ENCODE data around the gene MARVELD2. TPM values are rescaled to one million over a fixed set of nuclear protein-coding genes. Genes with fewer than 3 reads are reported as not detected.
A peak's percentile ranks its signal among the peaks of the same experiment; 100 is the strongest.
"Not testable (repeated sequence)": the region's sequence is repeated elsewhere in the genome, so short reads cannot be mapped to it uniquely, and the experiment has no call there.

Gene MARVELD2, protein sequence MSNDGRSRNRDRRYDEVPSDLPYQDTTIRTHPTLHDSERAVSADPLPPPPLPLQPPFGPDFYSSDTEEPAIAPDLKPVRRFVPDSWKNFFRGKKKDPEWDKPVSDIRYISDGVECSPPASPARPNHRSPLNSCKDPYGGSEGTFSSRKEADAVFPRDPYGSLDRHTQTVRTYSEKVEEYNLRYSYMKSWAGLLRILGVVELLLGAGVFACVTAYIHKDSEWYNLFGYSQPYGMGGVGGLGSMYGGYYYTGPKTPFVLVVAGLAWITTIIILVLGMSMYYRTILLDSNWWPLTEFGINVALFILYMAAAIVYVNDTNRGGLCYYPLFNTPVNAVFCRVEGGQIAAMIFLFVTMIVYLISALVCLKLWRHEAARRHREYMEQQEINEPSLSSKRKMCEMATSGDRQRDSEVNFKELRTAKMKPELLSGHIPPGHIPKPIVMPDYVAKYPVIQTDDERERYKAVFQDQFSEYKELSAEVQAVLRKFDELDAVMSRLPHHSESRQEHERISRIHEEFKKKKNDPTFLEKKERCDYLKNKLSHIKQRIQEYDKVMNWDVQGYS
- total RNA-seq (0.31 TPM), polyA plus RNA-seq (ENCODE audit: insufficient read depth in 1 of 8, insufficient read length in 8 of 8, low replicate concordance in 1 of 8) (1 to 10 TPM in 2 of 8 donors, under 1 TPM in 6; 0.14 to 3.2 (median 0.36) TPM)
- long read RNA-seq, donor 1, result 0 reads
- long read RNA-seq, donor 2, result 0 reads
- long read RNA-seq, donor 3, result 0 reads
- long read RNA-seq, donor 4, result 0 reads
- long read RNA-seq, donor 5, result 0 reads
- long read RNA-seq, donor 6, result 0 reads
- long read RNA-seq, donor 7, result 0 reads
- long read RNA-seq, donor 8, result 0 reads
- long read RNA-seq, donor 9, result 0 reads
- long read RNA-seq, donor 10, result 0 reads
- long read RNA-seq, donor 11, result 0 reads

- Histone ChIP-seq H3K36me3 (ENCODE audit: control insufficient read depth, insufficient read depth, low read length) (peaks cover 20% of the 10 kb centered on the region), H3K4me3 (ENCODE audit: low read length) (peak within 1 kb of the TSS; percentile 27), H3K4me1 (ENCODE audit: control insufficient read depth, insufficient read depth, low read length) (no peaks in the 10 kb centered on the region), H3K27ac (ENCODE audit: low read length) (no peak within 1 kb of the TSS), H3K9me3 (replicated peaks; ENCODE audit: control insufficient read depth, low read depth, low read length) (no peaks in the 10 kb centered on the region), H3K27me3 (ENCODE audit: control insufficient read depth, insufficient read depth, low read length) (peaks cover 5% of the 10 kb centered on the region)
- 11% methylated on average over 78 of the region's 78 CpGs for WGBS (ENCODE audit: insufficient coverage)
- peak; percentile 21 for DNase-seq
Observed at GRCh38 chr5:69414885-69415583, at the start of gene MARVELD2. Gene MARVELD2 (plus strand): TSS chr5:69415116. CDS start chr5:69419386, 4,270 bp downstream.

- DNase-seq, result no peak
- Histone ChIP-seq H3K27ac (ENCODE audit: low read length) (no peak overlapping the region), H3K4me1 (ENCODE audit: control insufficient read depth, insufficient read depth, low read length) (peaks cover 7% of the 10 kb centered on the region), H3K27me3 (ENCODE audit: control insufficient read depth, insufficient read depth, low read length) (no peaks in the 10 kb centered on the region), H3K36me3 (ENCODE audit: control insufficient read depth, insufficient read depth, low read length) (peaks cover 28% of the 10 kb centered on the region), H3K9me3 (replicated peaks; ENCODE audit: control insufficient read depth, low read depth, low read length) (no peaks in the 10 kb centered on the region), H3K4me3 (ENCODE audit: low read length) (no peak overlapping the region)
- 92% methylated on average over 4 of the region's 11 CpGs for WGBS (ENCODE audit: insufficient coverage)
Observed at GRCh38 chr5:69367697-69368279, 47.1 kb upstream of the MARVELD2 start.

DNA sequence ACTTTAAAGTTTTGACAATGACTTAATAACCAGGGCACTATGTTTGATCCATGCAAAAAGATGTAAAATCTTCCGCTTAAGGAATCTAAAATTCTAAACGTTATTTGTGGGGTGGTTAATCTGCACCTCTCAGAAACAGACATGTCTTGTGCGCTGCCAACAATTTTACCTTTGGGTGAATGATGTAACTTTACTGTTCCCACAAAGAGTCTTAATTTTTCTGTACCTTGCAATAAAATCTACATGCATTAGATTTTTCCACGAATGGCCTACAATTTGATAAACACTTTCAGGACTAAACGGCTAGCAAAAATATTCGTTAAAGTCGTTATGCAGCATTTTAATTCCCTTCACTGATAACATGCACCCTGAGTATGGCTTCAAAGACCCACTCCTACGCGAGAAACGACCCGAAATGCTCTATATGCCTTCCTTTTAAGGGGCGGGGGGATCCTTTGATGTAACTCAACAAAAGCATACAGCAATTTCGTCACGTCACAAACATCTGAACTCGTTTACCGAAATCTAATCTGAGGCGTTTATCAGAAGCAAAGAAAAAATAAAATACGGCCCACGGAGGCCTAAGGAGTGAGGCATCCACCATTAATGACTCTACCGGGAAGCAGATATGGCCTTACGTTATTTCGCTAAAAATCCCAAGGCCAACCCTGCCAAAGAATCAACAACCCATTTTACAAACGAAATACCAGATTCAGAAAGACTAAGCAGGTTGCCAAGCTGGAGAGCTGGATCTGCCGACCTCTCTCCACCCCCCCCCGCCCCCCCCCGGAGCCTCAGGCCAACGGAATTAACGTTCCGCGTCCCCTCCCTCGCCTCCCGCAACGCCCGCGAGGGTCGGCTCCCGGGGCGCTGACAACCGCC, 46.2 kb upstream of the MARVELD2 start:
- Histone ChIP-seq H3K4me1 (ENCODE audit: control insufficient read depth, insufficient read depth, low read length) (peaks cover 7% of the 10 kb centered on the region), H3K27ac (ENCODE audit: low read length) (peak overlapping the region; percentile 80), H3K36me3 (ENCODE audit: control insufficient read depth, insufficient read depth, low read length) (peaks cover 26% of the 10 kb centered on the region), H3K4me3 (ENCODE audit: low read length) (peak overlapping the region; percentile 59), H3K9me3 (replicated peaks; ENCODE audit: control insufficient read depth, low read depth, low read length) (no peaks in the 10 kb centered on the region), H3K27me3 (ENCODE audit: control insufficient read depth, insufficient read depth, low read length) (no peaks in the 10 kb centered on the region)
- DNase-seq, result peak; percentile 5
- WGBS (ENCODE audit: insufficient coverage), result 0% methylated on average over 30 of the region's 39 CpGs

GRCh38 chr5:69369340-69370121, 45.4 kb upstream of the MARVELD2 start, which contains the start of the genes AK6, RAD17 and TAF9:
Gene AK6 (minus strand): TSS chr5:69369520. CDS start chr5:69369490, 30 bp downstream.
Gene RAD17 (plus strand): TSS chr5:69369818. CDS start chr5:69372209, 2,391 bp downstream.
Gene TAF9 (minus strand): TSS chr5:69369520. CDS start chr5:69365737, 3,783 bp downstream.
- WGBS (ENCODE audit: insufficient coverage), result under 1% methylated on average over 55 of the region's 66 CpGs
- peak; percentile 96 for DNase-seq
- Histone ChIP-seq H3K9me3 (replicated peaks; ENCODE audit: control insufficient read depth, low read depth, low read length) (no peaks in the 10 kb centered on the region), H3K4me1 (ENCODE audit: control insufficient read depth, insufficient read depth, low read length) (peaks cover 7% of the 10 kb centered on the region), H3K27ac (ENCODE audit: low read length) (peak within 1 kb of the TSS; percentile 80), H3K36me3 (ENCODE audit: control insufficient read depth, insufficient read depth, low read length) (peaks cover 26% of the 10 kb centered on the region), H3K4me3 (ENCODE audit: low read length) (peak within 1 kb of the TSS; percentile 59), H3K27me3 (ENCODE audit: control insufficient read depth, insufficient read depth, low read length) (no peaks in the 10 kb centered on the region)

DNA sequence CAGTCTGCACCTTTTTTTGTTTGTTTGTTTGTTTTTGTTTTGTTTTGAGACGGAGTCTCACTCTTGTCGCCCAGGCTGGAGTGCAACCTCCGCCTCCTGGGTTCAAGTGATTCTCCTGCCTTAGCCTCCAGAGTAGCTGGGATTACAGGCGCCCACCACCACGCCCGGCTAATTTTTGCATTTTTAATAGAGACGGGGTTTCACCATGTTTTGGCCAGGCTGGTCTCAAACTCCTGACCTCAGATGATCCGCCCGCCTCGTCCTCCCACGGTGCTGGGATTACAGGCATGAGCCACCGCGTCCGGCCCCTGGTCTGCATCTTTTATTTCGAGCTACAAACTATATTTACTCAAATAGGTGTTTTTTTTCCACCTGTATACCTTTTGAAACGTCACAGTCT, 44.6 kb upstream of the MARVELD2 start:
- 5% methylated on average over 11 of the region's 16 CpGs for WGBS (ENCODE audit: insufficient coverage)
- H3K27ac ChIP-seq (ENCODE audit: low read length), result peak overlapping the region; percentile 80
- DNase-seq, result not testable (repeated sequence)

GRCh38 chr5:69372394-69372793, 42.5 kb upstream of the MARVELD2 start:
- peaks cover 7% of the 10 kb centered on the region for H3K4me1 ChIP-seq (ENCODE audit: control insufficient read depth, insufficient read depth, low read length)
- no peak overlapping the region for H3K27ac ChIP-seq (ENCODE audit: low read length)
- peaks cover 15% of the 10 kb centered on the region for H3K36me3 ChIP-seq (ENCODE audit: control insufficient read depth, insufficient read depth, low read length)
- H3K4me3 ChIP-seq (ENCODE audit: low read length), result no peak overlapping the region
- H3K9me3 ChIP-seq (replicated peaks; ENCODE audit: control insufficient read depth, low read depth, low read length), result no peaks in the 10 kb centered on the region
- whole genome bisulfite sequencing (ENCODE audit: insufficient coverage), result no CpG with 5 or more reads among the region's 5 CpGs
- DNase-seq, result no peak
- no peaks in the 10 kb centered on the region for H3K27me3 ChIP-seq (ENCODE audit: control insufficient read depth, insufficient read depth, low read length)

More for the DNA sequence above, 44.6 kb upstream of the MARVELD2 start:
- H3K4me1 ChIP-seq (ENCODE audit: control insufficient read depth, insufficient read depth, low read length); H3K9me3 ChIP-seq (replicated peaks; ENCODE audit: control insufficient read depth, low read depth, low read length); H3K27me3 ChIP-seq (ENCODE audit: control insufficient read depth, insufficient read depth, low read length): not testable (repeated sequence)
- Histone ChIP-seq H3K4me3 (ENCODE audit: low read length) (peak overlapping the region; percentile 59), H3K36me3 (ENCODE audit: control insufficient read depth, insufficient read depth, low read length) (peaks cover 26% of the 10 kb centered on the region)

- peaks cover 16% of the 10 kb centered on the region for H3K36me3 ChIP-seq (ENCODE audit: control insufficient read depth, insufficient read depth, low read length)
- no peaks in the 10 kb centered on the region for H3K9me3 ChIP-seq (replicated peaks; ENCODE audit: control insufficient read depth, low read depth, low read length)
- no peaks in the 10 kb centered on the region for H3K27me3 ChIP-seq (ENCODE audit: control insufficient read depth, insufficient read depth, low read length)
- 94% methylated on average over 2 of the region's 4 CpGs for WGBS (ENCODE audit: insufficient coverage)
- H3K4me3 ChIP-seq (ENCODE audit: low read length), result no peak overlapping the region
- peaks cover 3% of the 10 kb centered on the region for H3K4me1 ChIP-seq (ENCODE audit: control insufficient read depth, insufficient read depth, low read length)
- no peak for DNase-seq
- H3K27ac ChIP-seq (ENCODE audit: low read length), result no peak overlapping the region
Observed at GRCh38 chr5:69374911-69375446, 39.9 kb upstream of the MARVELD2 start.

GRCh38 chr5:69378376-69378775, 36.5 kb upstream of the MARVELD2 start:
- Histone ChIP-seq H3K4me1 (ENCODE audit: control insufficient read depth, insufficient read depth, low read length) (no peaks in the 10 kb centered on the region), H3K27ac (ENCODE audit: low read length) (no peak overlapping the region), H3K27me3 (ENCODE audit: control insufficient read depth, insufficient read depth, low read length) (no peaks in the 10 kb centered on the region), H3K9me3 (replicated peaks; ENCODE audit: control insufficient read depth, low read depth, low read length) (no peaks in the 10 kb centered on the region), H3K4me3 (ENCODE audit: low read length) (no peak overlapping the region), H3K36me3 (ENCODE audit: control insufficient read depth, insufficient read depth, low read length) (peaks cover 27% of the 10 kb centered on the region)
- no peak for DNase-seq

All from muscle of leg (tissue), 16 donors.